ENCODE data around the gene KNDC1.

DNA sequence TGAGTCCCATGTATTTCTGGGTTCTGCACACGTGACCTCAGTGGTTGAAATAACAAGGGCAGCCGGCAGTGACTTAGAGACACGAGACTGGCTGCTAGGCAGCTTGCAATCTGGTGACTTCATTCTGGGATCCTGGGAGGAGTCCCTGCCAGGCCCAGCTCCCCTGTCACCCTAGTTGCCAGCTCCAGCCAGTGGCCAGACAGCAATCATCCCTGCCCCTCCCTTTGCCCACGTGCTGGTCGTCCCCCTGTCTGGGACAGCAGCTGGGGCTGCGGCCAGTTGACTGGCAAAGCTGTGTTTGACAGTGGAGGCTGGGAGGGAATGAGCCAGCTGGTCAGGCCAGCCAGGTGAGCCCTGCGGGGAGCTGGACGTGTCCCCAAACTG lies 42.3 kb upstream of the KNDC1 start:
- TF ChIP-seq SP1 (IDR thresholded peaks at IDR 0.05), result no peak
- TF ChIP-seq FOXA1 (IDR thresholded peaks at IDR 0.05), result no peak
- no peak for TF ChIP-seq LEF1 (IDR thresholded peaks at IDR 0.05; ENCODE audit: borderline replicate concordance)
- no peak for TF ChIP-seq L3MBTL2 (conservative IDR thresholded peaks at IDR 0.05)
- TF ChIP-seq, protein P1, sequence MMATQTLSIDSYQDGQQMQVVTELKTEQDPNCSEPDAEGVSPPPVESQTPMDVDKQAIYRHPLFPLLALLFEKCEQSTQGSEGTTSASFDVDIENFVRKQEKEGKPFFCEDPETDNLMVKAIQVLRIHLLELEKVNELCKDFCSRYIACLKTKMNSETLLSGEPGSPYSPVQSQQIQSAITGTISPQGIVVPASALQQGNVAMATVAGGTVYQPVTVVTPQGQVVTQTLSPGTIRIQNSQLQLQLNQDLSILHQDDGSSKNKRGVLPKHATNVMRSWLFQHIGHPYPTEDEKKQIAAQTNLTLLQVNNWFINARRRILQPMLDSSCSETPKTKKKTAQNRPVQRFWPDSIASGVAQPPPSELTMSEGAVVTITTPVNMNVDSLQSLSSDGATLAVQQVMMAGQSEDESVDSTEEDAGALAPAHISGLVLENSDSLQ (IDR thresholded peaks at IDR 0.05), result no peak

Data from HEK293T (cell line).